Naive thymus-derived CD4-positive, alpha-beta T cell (primary cell): ENCODE data around the gene HUWE1. TPM values are rescaled to one million over a fixed set of nuclear protein-coding genes. Genes with fewer than 3 reads are reported as not detected.
A peak's percentile ranks its signal among the peaks of the same experiment; 100 is the strongest.

Experiments
- ATAC-seq: fragments of 150-1000 bp; cut with Tn5 transposase; 2 replicates; pipeline ENCODE4 v1.10.0; 2021; ENCODE audit warnings: mild to moderate bottlenecking, moderate library complexity
- CTCF ChIA-PET: fragments of 350-600 bp; sonication (Branson Sonifier 250); formaldehyde crosslinking; loops from one replicate; lab custom pipeline; 2021; ENCODE audit warnings: antibody characterized with exemption; lab: Charles Lee
- POLR2A ChIA-PET: fragments of 350-600 bp; sonication (Branson Sonifier 250); formaldehyde crosslinking; loops from one replicate; lab custom pipeline; 2021; ENCODE audit warnings: antibody characterized with exemption, inconsistent platforms; lab: Charles Lee
- DNase-seq, 9 donors: peaks; one replicate each; pipeline versions ENCODE4 v3.0.0 to v3.0.0-alpha.2; 2020 to 2022; ENCODE audit warnings: mixed read lengths in 1 of 9
- H3K27ac ChIP-seq: one replicate; pipeline ENCODE4 v1.7.0; 2013; ENCODE audit warnings: mild to moderate bottlenecking, low read depth, low read length, moderate library complexity
- H3K27me3 ChIP-seq, 2 donors: one replicate each; pipeline ENCODE4 v1.7.0; 2013; ENCODE audit warnings: low read length in 2 of 2, mild to moderate bottlenecking in 2 of 2, moderate library complexity in 2 of 2; ENCODE audit not compliant: control insufficient read depth in 2 of 2, insufficient read depth in 2 of 2
- H3K36me3 ChIP-seq, 3 experiments: 1 replicate in 2 of 3; 2 replicates in 1 of 3; pipeline ENCODE4 v1.7.0; 2013; ENCODE audit warnings: low read length in 3 of 3, mild to moderate bottlenecking in 3 of 3, moderate library complexity in 1 of 3; ENCODE audit not compliant: insufficient read depth in 3 of 3, control insufficient read depth in 2 of 3
- H3K4me1 ChIP-seq, 2 donors: one replicate each; pipeline ENCODE4 v1.7.0; 2013; ENCODE audit warnings: low read length in 2 of 2, mild to moderate bottlenecking in 2 of 2, moderate library complexity in 1 of 2; ENCODE audit not compliant: control insufficient read depth in 2 of 2, insufficient read depth in 2 of 2
- H3K4me3 ChIP-seq: 2 replicates; pipeline ENCODE4 v1.7.0; 2013; ENCODE audit warnings: mild to moderate bottlenecking, low read length
- H3K9me3 ChIP-seq, 3 experiments: 1 replicate in 2 of 3; 2 replicates in 1 of 3; pipeline ENCODE4 v1.7.0; 2013; ENCODE audit warnings: low read length in 3 of 3; ENCODE audit not compliant: control insufficient read depth in 2 of 3
- H3K27ac Mint-ChIP-seq, 9 donors: one replicate each; pipeline ENCODE4 v1.8.0; 2020 to 2022; ENCODE audit warnings: mixed read lengths in 9 of 9, mild to moderate bottlenecking in 8 of 9, moderate library complexity in 5 of 9, inconsistent platforms in 2 of 9
- H3K27me3 Mint-ChIP-seq, 5 donors: one replicate each; pipeline ENCODE4 v1.8.0; 2021 to 2022; ENCODE audit warnings: mixed read lengths in 5 of 5, mild to moderate bottlenecking in 1 of 5
- H3K36me3 Mint-ChIP-seq, 5 donors: one replicate each; pipeline ENCODE4 v1.8.0; 2020 to 2022; ENCODE audit warnings: mixed read lengths in 5 of 5, mild to moderate bottlenecking in 3 of 5, inconsistent platforms in 1 of 5
- H3K4me1 Mint-ChIP-seq, 7 donors: one replicate each; pipeline ENCODE4 v1.8.0; 2020 to 2022; ENCODE audit warnings: mixed read lengths in 7 of 7, mild to moderate bottlenecking in 3 of 7, inconsistent platforms in 1 of 7
- H3K4me3 Mint-ChIP-seq, 10 donors: one replicate each; pipeline ENCODE4 v1.8.0; 2020 to 2022; ENCODE audit warnings: mild to moderate bottlenecking in 10 of 10, mixed read lengths in 10 of 10, moderate library complexity in 6 of 10, inconsistent platforms in 2 of 10
- H3K9me3 Mint-ChIP-seq, 11 donors: one replicate each; pipeline ENCODE4 v1.8.0; 2020 to 2022; ENCODE audit warnings: mixed read lengths in 11 of 11, mild to moderate bottlenecking in 4 of 11, inconsistent platforms in 1 of 11, moderate library complexity in 1 of 11
- intact Hi-C, 2 donors: fragments of 100-400 bp; cut with micrococcal nuclease; formaldehyde crosslinking; loops; one replicate each; pipeline ENCODE4 v1.15.1; 2023
- polyA plus RNA-seq, 2 donors: library from polyadenylated mRNA; unstranded; fragments of 300-500 nt; fragmentation: Illumina TruSeq; gene quantifications; one replicate each; pipeline ENCODE4 v1.2.3, GENCODE V29; 2021
- total RNA-seq, 6 experiments: library from RNA in 5 of 6; stranded (reverse) in 5 of 6; gene quantifications; 1 replicate in 5 of 6; 2 replicates in 1 of 6; pipeline ENCODE4 v1.2.3 and lab custom pipeline; 2021 to 2026

Gene HUWE1
- total and polyA plus RNA-seq, 7 experiments from 2014 or later, result 13.1 to 266 (median 181) TPM

DNA sequence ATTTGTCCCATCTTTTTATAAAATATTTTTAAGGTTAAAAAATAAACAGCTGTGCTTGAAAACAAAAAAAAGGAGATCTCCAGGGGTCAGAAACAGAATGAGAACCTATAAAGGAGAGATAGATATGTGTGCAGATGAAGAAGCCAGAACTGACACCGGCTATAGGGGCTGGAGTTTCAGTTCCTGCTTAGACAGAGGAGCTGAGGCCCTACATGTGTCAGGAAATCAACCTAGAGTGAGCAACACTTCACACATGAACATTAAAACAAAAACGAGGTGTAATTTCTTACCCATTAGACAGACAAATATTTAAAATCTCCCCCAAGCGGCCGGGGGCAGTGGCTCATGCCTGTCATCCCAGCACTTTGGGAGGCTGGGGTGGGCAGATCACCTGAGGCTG is 17.8 kb upstream of the HUWE1 start:
- Mint-ChIP-seq H3K9me3 (peaks cover 0 to 7% (median 3%) of the 10 kb centered on the region in 11 donors), H3K27ac (no peak overlapping the region), H3K4me3 (no peak overlapping the region), H3K36me3 (peaks cover 0 to 46% (median 0%) of the 10 kb centered on the region in 5 donors), H3K4me1 (peaks cover 0 to 6% (median 0%) of the 10 kb centered on the region in 7 donors), H3K27me3 (no peaks in the 10 kb centered on the region)
- DNase-seq (no peak), ATAC-seq (no peak)
- no peaks in the 10 kb centered on the region for H3K36me3 ChIP-seq
- CTCF ChIA-PET, result no interaction called here
- intact Hi-C loops, result no loop called here
- POLR2A ChIA-PET, result interaction anchor here (1.1 kb wide), 1 partner anchor 12 kb away, joined by 4 read pairs; no protein-coding TSS in a partner anchor
- no peaks in the 10 kb centered on the region for H3K9me3 ChIP-seq
- H3K27ac ChIP-seq, result no peak overlapping the region
- no peak overlapping the region for H3K4me3 ChIP-seq
- H3K4me1 ChIP-seq, result no peaks in the 10 kb centered on the region
- no peaks in the 10 kb centered on the region for H3K27me3 ChIP-seq

DNA sequence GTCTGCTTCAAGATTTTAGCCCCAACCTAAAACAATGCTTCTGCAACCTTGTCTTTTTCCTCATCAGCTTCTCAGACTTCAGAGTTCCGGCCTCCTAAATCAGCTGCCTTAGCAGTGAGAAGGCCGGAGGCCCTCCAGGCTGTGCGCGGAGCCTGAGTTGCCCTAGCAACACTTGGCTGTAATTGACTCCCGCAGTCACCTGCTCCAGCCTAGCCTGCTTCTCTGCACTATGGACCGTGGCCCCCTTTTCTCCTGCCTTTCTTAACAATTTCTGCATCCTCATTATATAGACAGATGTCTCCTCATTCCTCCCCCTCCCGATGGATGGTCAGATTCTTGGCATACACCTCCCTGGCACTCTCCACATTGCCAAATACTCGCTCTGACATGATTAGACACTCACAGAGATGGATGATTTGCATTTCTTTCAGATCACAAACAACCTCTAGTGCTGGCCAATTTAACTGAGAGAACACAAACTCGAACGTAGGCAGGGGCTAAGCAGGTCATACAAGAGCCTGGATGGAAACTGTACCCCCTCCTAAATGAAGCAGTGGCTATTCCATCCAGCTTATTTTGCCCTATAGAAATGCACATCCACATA is 9.5 kb upstream of the HUWE1 start:
- no peak for DNase-seq
- intact Hi-C loops, result no loop called here
- peaks cover 0 to 29% (median 13%) of the 10 kb centered on the region in 7 donors for H3K4me1 Mint-ChIP-seq
- no peaks in the 10 kb centered on the region for H3K27me3 Mint-ChIP-seq
- H3K9me3 Mint-ChIP-seq, result no peaks in the 10 kb centered on the region
- Histone ChIP-seq H3K4me1 (peaks cover 0 to 3% of the 10 kb centered on the region in 2 donors), H3K27ac (no peak overlapping the region), H3K9me3 (no peaks in the 10 kb centered on the region), H3K36me3 (no peaks in the 10 kb centered on the region), H3K4me3 (no peak overlapping the region), H3K27me3 (no peaks in the 10 kb centered on the region)
- ChIA-PET POLR2A (no interaction called here), CTCF (no interaction called here)
- peaks cover 0 to 15% (median 0%) of the 10 kb centered on the region in 5 donors for H3K36me3 Mint-ChIP-seq
- no peak overlapping the region for H3K4me3 Mint-ChIP-seq
- no peak overlapping the region for H3K27ac Mint-ChIP-seq
- no peak for ATAC-seq

DNA sequence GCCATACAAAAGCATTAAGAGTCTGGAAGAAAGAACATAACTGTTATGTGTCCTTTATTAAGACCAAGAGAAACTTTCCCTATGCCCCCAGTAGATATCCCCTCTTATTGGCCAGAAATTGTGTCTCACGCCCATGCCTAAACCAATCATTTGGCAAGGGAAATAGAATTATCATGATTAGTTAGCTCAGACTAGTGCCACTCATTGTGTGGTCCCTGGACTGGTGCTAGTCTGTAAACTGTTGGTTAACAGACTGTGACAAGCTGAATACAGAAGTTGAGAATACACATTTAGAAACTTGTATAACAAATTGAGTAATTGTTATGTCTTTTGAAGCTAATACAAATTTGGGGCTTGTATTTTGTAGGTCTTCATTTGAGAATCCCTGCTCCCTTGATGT is 8.1 kb upstream of the HUWE1 start:
- ChIA-PET CTCF (no interaction called here), POLR2A (interaction anchor here (0.8 kb wide), 1 partner anchor 29 kb away, joined by 3 read pairs; no protein-coding TSS in a partner anchor)
- Mint-ChIP-seq H3K4me3 (peak overlapping the region in 1 of 10 donors; percentile 1), H3K9me3 (no peaks in the 10 kb centered on the region), H3K4me1 (peaks cover 0 to 29% (median 13%) of the 10 kb centered on the region in 7 donors), H3K27me3 (no peaks in the 10 kb centered on the region), H3K36me3 (peaks cover 0 to 8% (median 0%) of the 10 kb centered on the region in 5 donors), H3K27ac (peak overlapping the region in 1 of 9 donors; percentile 14)
- Histone ChIP-seq H3K4me3 (no peak overlapping the region), H3K36me3 (no peaks in the 10 kb centered on the region), H3K9me3 (no peaks in the 10 kb centered on the region), H3K27me3 (no peaks in the 10 kb centered on the region), H3K27ac (no peak overlapping the region), H3K4me1 (peaks cover 0 to 3% of the 10 kb centered on the region in 2 donors)
- DNase-seq, result no peak
- intact Hi-C loops, result no loop called here
- ATAC-seq, result no peak

DNA sequence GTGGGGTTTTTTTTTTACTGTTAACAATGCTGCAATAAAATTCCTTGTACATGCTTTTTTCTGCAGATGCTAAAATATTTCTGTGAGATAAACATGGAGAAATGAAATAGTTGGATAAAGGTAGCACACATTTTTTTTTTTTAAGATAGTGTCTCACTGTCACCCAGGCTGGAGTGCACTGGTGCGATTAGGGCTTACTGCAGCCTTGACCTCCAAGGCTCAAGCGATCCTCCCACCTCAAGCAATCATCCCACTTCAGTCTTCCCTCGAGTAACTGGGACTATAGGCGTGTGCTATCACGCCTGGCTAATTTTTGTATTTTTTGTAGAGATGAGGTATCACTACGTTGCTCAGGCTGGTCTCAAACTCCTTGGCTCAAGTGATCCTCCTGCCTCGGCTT is 1.8 kb upstream of the HUWE1 start:
- peaks cover 0 to 21% (median 14%) of the 10 kb centered on the region in 7 donors for H3K4me1 Mint-ChIP-seq
- Histone ChIP-seq H3K36me3 (peaks cover 0 to 7% (median 0%) of the 10 kb centered on the region in 3 experiments), H3K27ac (no peak overlapping the region), H3K27me3 (no peaks in the 10 kb centered on the region), H3K9me3 (no peaks in the 10 kb centered on the region), H3K4me1 (peaks cover 5 to 10% of the 10 kb centered on the region in 2 donors), H3K4me3 (no peak overlapping the region)
- ChIA-PET CTCF (no interaction called here), POLR2A (no interaction called here)
- no peak overlapping the region for H3K27ac Mint-ChIP-seq
- H3K27me3 Mint-ChIP-seq, result no peaks in the 10 kb centered on the region
- no peak overlapping the region for H3K4me3 Mint-ChIP-seq
- peaks cover 0 to 1% (median 0%) of the 10 kb centered on the region in 11 donors for H3K9me3 Mint-ChIP-seq
- H3K36me3 Mint-ChIP-seq, result peaks cover 0 to 8% (median 0%) of the 10 kb centered on the region in 5 donors
- ATAC-seq (no peak), DNase-seq (no peak)
- intact Hi-C loops, result loop anchor here (5.0 to 10.0 kb wide), 5 partner anchors 44 to 947 kb away; partner anchors contain the start of genes KDM5C (in 1 of the 2), TSPYL2 (in 1 of the 2) and WNK3 (in 1 of the 2)

DNA sequence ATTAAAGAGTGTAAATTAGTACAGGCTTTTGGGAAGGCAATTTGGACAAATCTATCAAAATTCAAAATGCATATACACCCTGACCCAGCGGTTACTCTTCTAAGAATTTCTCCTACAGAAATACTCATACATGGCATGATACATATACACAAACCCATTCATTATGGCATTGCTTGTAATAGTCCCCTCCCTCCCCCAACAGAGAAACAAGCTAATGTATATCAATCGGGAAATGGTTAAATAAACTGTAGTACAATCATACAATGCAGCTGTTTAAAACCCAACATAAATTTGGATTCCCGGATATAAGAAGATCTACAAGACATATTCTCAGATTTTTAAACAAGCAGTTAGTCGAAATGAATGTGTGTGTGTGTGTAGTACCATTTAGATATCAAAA is 808 bp downstream of the HUWE1 start:
- Mint-ChIP-seq H3K27me3 (no peaks in the 10 kb centered on the region), H3K36me3 (peaks cover 0 to 16% (median 3%) of the 10 kb centered on the region in 5 donors), H3K4me1 (peaks cover 9 to 35% (median 25%) of the 10 kb centered on the region in 7 donors), H3K9me3 (peaks cover 0 to 1% (median 0%) of the 10 kb centered on the region in 11 donors), H3K4me3 (peak overlapping the region; percentile 88 to 97 (median 92)), H3K27ac (peak overlapping the region; percentile 71 to 97 (median 86))
- intact Hi-C loops, result loop anchor here (2.0 to 10.0 kb wide), 9 partner anchors 47 to 1475 kb away; partner anchors contain the start of genes FAM120C (in 1 of the 2), KDM5C (in 1 of the 2), TSPYL2 (in 1 of the 2) and WNK3 (in 1 of the 2)
- DNase-seq (no peak), ATAC-seq (no peak)
- Histone ChIP-seq H3K4me3 (peak overlapping the region; percentile 43), H3K27me3 (no peaks in the 10 kb centered on the region), H3K27ac (peak overlapping the region; percentile 89), H3K36me3 (peaks cover 0 to 7% (median 0%) of the 10 kb centered on the region in 3 experiments), H3K4me1 (peaks cover 5 to 10% of the 10 kb centered on the region in 2 donors), H3K9me3 (no peaks in the 10 kb centered on the region)
- ChIA-PET POLR2A (interaction anchor here (0.7 to 4.4 kb wide), 4 partner anchors 14 to 358 kb away, joined by 3 to 48 read pairs (median 3); partner anchors contain the start of gene PHF8), CTCF (interaction anchor here (0.5 to 1.0 kb wide), 2 partner anchors 29 to 521 kb away, joined by 5 read pairs; no protein-coding TSS in a partner anchor)

DNA sequence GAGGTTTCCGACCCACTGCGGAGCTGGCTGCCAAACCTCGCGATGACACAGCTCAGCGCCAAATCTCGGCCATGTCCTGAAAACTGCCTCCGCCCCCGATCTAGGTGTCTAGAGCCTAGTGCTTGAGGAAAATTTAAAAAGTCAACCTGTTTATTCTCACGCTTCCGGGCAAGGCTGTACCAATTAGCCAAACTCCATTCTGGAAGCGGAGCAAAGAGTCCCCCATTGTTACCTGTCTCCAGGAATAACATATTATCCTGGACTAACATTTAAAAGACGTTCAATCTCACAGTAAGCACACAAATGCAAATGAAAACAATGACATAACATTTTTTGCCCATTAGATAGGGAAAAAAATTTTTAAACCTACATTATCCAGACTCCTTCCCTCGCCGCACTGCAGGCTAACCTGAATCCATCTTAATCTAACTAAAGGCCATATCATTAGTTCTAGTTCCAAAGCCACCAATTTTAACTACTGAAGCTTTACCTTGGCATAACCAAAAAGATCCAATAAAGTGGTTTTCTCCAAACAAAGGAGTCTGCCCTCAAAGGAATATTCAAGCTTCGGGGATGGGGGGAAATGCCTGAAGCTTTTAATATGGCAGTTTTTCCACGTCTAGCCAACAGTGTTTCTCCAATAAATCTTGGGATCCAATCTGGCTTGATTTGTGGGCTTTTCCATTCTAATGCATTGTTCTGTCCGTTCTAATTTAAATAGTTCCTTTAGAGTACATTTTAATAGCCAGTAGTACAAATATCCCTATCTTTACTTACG is 1.9 kb downstream of the HUWE1 start:
- ChIA-PET POLR2A (interaction anchor here (0.9 to 4.4 kb wide), 6 partner anchors 16 to 603 kb away, joined by 3 to 48 read pairs (median 4); partner anchors contain the start of genes PHF8 and TSPYL2), CTCF (interaction anchor here (0.7 to 1.2 kb wide), 4 partner anchors 30 to 360 kb away, joined by 3 to 5 read pairs (median 3); partner anchors contain the start of gene PHF8)
- H3K36me3 ChIP-seq, result peaks cover 0 to 7% (median 0%) of the 10 kb centered on the region in 3 experiments
- peak overlapping the region; percentile 66 for H3K27ac ChIP-seq
- Mint-ChIP-seq H3K4me1 (peaks cover 9 to 45% (median 34%) of the 10 kb centered on the region in 7 donors), H3K9me3 (peaks cover 0 to 1% (median 0%) of the 10 kb centered on the region in 11 donors), H3K4me3 (peak overlapping the region; percentile 88 to 97 (median 93)), H3K27ac (peak overlapping the region; percentile 93 to 98 (median 96)), H3K36me3 (peaks cover 0 to 21% (median 6%) of the 10 kb centered on the region in 5 donors), H3K27me3 (no peaks in the 10 kb centered on the region)
- intact Hi-C loops, result loop anchor here (1.0 to 10.0 kb wide), 18 partner anchors 30 to 1476 kb away; partner anchors contain the start of genes FAM120C (in 2 of the 2), GNL3L (in 2 of the 2), RIBC1 (in 2 of the 2) and SMC1A (in 2 of the 2)
- peak in 1 of 9 donors; percentile 61 for DNase-seq
- ATAC-seq, result no peak
- H3K4me3 ChIP-seq, result peak overlapping the region; percentile 43
- H3K9me3 ChIP-seq, result no peaks in the 10 kb centered on the region
- no peaks in the 10 kb centered on the region for H3K27me3 ChIP-seq
- H3K4me1 ChIP-seq, result peaks cover 5 to 10% of the 10 kb centered on the region in 2 donors
